Sigmoid colon (tissue), 3 donors: ENCODE data around the gene LAMB3.

Experiments used
- CTCF ChIP-seq, 4 experiments: fragments of 450-650 bp in 3 of 4; fragments of 200-600 bp in 1 of 4; IDR thresholded peaks; one replicate each; pipeline ENCODE4 v1.5.1; 2016 to 2019; ENCODE audit warnings: antibody characterized with exemption in 4 of 4, mild to moderate bottlenecking in 3 of 4, moderate library complexity in 2 of 4
- POLR2A ChIP-seq, 2 donors: fragments of 450-650 bp; IDR thresholded peaks; one replicate each; pipeline ENCODE4 v1.6.1; 2016; ENCODE audit warnings: antibody characterized with exemption in 2 of 2, mild to moderate bottlenecking in 2 of 2, moderate library complexity in 2 of 2

- TF ChIP-seq POLR2A (IDR thresholded peaks at IDR 0.05) (no peak), CTCF (IDR thresholded peaks at IDR 0.05) (no peak)
These were observed 34.5 kb downstream of the LAMB3 start for GRCh38 chr1:209617755-209618154.
